ENCODE results near the gene AHNAK2.
A peak's percentile ranks its signal among the peaks of the same experiment; 100 is the strongest.

AHNAK2 gene

GRCh38 chr14:104968153-104968527, 10.0 kb downstream of the AHNAK2 start:
- Histone ChIP-seq H3K4me1 (ENCODE audit: control insufficient read depth, low read length) (peaks cover 22% of the 10 kb centered on the region), H3F3A (ENCODE audit: control insufficient read depth, insufficient read depth) (no peaks in the 10 kb centered on the region), H3K36me3 (ENCODE audit: control insufficient read depth, low read length) (no peaks in the 10 kb centered on the region), H3K4me3 (ENCODE audit: low read length) (peak overlapping the region; percentile 40), H3K4me2 (ENCODE audit: low read length) (peak overlapping the region; percentile 60), H4K20me1 (ENCODE audit: control insufficient read depth, insufficient read depth, low read depth, low read length) (no peaks in the 10 kb centered on the region), H3K27me3 (ENCODE audit: control insufficient read depth, low read length) (peaks cover 10% of the 10 kb centered on the region; the same call in 1 of the 2 replicates), H3K9me2 (replicated peaks; ENCODE audit: control insufficient read depth, low read length) (no peaks in the 10 kb centered on the region), H3K79me2 (ENCODE audit: control insufficient read depth, low read length) (no peaks in the 10 kb centered on the region), H3K9me3 (ENCODE audit: control insufficient read depth, insufficient read depth, low read length) (no peaks in the 10 kb centered on the region), H3K27ac (ENCODE audit: low read depth, low read length) (no peak overlapping the region)
- TF ChIP-seq EZH2phosphoT487 (IDR thresholded peaks at IDR 0.05; ENCODE audit: borderline replicate concordance, low read length): no peak

- Histone ChIP-seq H3K79me2 (ENCODE audit: control insufficient read depth, low read length) (no peaks in the 10 kb centered on the region), H3K36me3 (ENCODE audit: control insufficient read depth, low read length) (no peaks in the 10 kb centered on the region), H3K4me3 (ENCODE audit: low read length) (peak overlapping the region; percentile 40), H3K27ac (ENCODE audit: low read depth, low read length) (no peak overlapping the region), H3K27me3 (ENCODE audit: control insufficient read depth, low read length) (peaks cover 11% of the 10 kb centered on the region; the same call in 1 of the 2 replicates), H3F3A (ENCODE audit: control insufficient read depth, insufficient read depth) (no peaks in the 10 kb centered on the region), H4K20me1 (ENCODE audit: control insufficient read depth, insufficient read depth, low read depth, low read length) (no peaks in the 10 kb centered on the region), H3K9me3 (ENCODE audit: control insufficient read depth, insufficient read depth, low read length) (no peaks in the 10 kb centered on the region), H3K4me1 (ENCODE audit: control insufficient read depth, low read length) (peaks cover 22% of the 10 kb centered on the region), H3K4me2 (ENCODE audit: low read length) (peak overlapping the region; percentile 60), H3K9me2 (replicated peaks; ENCODE audit: control insufficient read depth, low read length) (no peaks in the 10 kb centered on the region)
- TF ChIP-seq CTCF (IDR thresholded peaks at IDR 0.05; ENCODE audit: low read depth, low read length, poor library complexity, severe bottlenecking) (no peak), EZH2phosphoT487 (IDR thresholded peaks at IDR 0.05; ENCODE audit: borderline replicate concordance, low read length) (no peak)
Observed at GRCh38 chr14:104967386-104968152, 10.6 kb downstream of the AHNAK2 start.

GRCh38 chr14:104966981-104967385, 11.2 kb downstream of the AHNAK2 start:
- H3K27ac ChIP-seq (ENCODE audit: low read depth, low read length): no peak overlapping the region

More at GRCh38 chr14:104966981-104967385, 11.2 kb downstream of the AHNAK2 start:
- H3K4me3 ChIP-seq (ENCODE audit: low read length): no peak overlapping the region
- H3K27me3 ChIP-seq (ENCODE audit: control insufficient read depth, low read length): peaks cover 17% of the 10 kb centered on the region; the same call in 1 of the 2 replicates
- peaks cover 22% of the 10 kb centered on the region for H3K4me1 ChIP-seq (ENCODE audit: control insufficient read depth, low read length)
- H3K79me2 ChIP-seq (ENCODE audit: control insufficient read depth, low read length): no peaks in the 10 kb centered on the region
- H3K9me2 ChIP-seq (replicated peaks; ENCODE audit: control insufficient read depth, low read length): no peaks in the 10 kb centered on the region
- no peaks in the 10 kb centered on the region for H4K20me1 ChIP-seq (ENCODE audit: control insufficient read depth, insufficient read depth, low read depth, low read length)
- no peak for TF ChIP-seq EZH2phosphoT487 (IDR thresholded peaks at IDR 0.05; ENCODE audit: borderline replicate concordance, low read length)
- no peak for TF ChIP-seq CTCF (IDR thresholded peaks at IDR 0.05; ENCODE audit: low read depth, low read length, poor library complexity, severe bottlenecking)
- no peaks in the 10 kb centered on the region for H3F3A ChIP-seq (ENCODE audit: control insufficient read depth, insufficient read depth)
- H3K9me3 ChIP-seq (ENCODE audit: control insufficient read depth, insufficient read depth, low read length): no peaks in the 10 kb centered on the region
- no peaks in the 10 kb centered on the region for H3K36me3 ChIP-seq (ENCODE audit: control insufficient read depth, low read length)
- no peak overlapping the region for H3K4me2 ChIP-seq (ENCODE audit: low read length)

All from DOHH2 (cell line).